DOHH2 (cell line): ENCODE data around the gene MNT.

Experiments
- EZH2phosphoT487 ChIP-seq: fragments of 200-600 bp; sonication (generic); IDR thresholded peaks from 2 replicates; pipeline ENCODE4 v1.6.1; 2017; ENCODE audit warnings: borderline replicate concordance, mild to moderate bottlenecking, antibody characterized with exemption, low read length, moderate library complexity, mixed read lengths
- TF ChIP-seq, protein P1 (sequence below): fragments of 200-600 bp; sonication (generic); IDR thresholded peaks from one replicate; pipeline ENCODE4 v1.5.1; 2014; ENCODE audit warnings: antibody characterized with exemption, mild to moderate bottlenecking, low read depth, low read length; ENCODE audit not compliant: poor library complexity, severe bottlenecking

DNA sequence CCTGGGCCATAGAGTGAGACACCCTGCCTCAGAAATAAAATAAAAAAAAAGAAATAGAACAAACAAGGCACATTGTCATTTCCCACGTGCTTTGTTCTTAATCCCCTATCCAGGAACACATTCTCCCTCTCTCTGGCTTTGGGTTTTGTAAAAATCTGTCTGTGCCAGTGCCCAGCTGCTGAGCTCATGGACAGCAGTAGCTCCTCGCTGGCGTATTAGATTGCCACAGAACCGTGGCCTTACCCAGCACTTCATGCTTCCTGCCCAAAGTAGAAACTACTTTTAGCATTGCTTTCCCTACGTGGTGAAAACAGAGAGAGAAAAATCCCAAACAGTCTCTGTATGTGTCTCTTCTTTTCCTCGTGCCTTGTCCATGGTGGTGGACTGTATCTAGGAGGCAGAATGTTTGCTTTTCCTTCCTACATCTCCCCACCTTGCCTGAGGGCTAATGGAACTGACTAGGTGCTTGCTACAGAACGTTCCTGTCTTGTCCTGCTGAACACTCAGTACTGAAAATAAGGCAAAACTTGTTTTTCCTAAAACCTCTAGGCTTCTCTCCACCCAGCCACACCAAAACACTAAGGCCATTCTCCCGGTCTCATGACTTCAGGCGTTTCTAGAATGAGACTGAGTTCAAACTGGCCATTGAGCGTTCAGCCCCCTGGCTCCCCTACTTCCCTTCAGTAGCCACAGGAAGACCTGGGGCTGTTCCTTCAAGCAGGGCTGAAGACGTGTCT, 26.1 kb downstream of the MNT start:
- TF ChIP-seq, protein P1, sequence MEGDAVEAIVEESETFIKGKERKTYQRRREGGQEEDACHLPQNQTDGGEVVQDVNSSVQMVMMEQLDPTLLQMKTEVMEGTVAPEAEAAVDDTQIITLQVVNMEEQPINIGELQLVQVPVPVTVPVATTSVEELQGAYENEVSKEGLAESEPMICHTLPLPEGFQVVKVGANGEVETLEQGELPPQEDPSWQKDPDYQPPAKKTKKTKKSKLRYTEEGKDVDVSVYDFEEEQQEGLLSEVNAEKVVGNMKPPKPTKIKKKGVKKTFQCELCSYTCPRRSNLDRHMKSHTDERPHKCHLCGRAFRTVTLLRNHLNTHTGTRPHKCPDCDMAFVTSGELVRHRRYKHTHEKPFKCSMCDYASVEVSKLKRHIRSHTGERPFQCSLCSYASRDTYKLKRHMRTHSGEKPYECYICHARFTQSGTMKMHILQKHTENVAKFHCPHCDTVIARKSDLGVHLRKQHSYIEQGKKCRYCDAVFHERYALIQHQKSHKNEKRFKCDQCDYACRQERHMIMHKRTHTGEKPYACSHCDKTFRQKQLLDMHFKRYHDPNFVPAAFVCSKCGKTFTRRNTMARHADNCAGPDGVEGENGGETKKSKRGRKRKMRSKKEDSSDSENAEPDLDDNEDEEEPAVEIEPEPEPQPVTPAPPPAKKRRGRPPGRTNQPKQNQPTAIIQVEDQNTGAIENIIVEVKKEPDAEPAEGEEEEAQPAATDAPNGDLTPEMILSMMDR = no peak
- no peak for TF ChIP-seq EZH2phosphoT487
